HepG2 (cell line): ENCODE measurements around the gene CABP4. TPM values are rescaled to one million over a fixed set of nuclear protein-coding genes. Genes with fewer than 3 reads are reported as not detected.

Experiments used
- ATAC-seq: fragments of 200-7000 bp; cut with Tn5 transposase; 3 replicates; pipeline ENCODE4 v1.9.1; 2020; ENCODE audit warnings: mild to moderate bottlenecking, moderate library complexity
- BruUV-seq: library from RNA; stranded (reverse); fragments of 400-500 nt; replicated peaks from 2 replicates; lab custom pipeline; 2021; lab: Mats Ljungman, UMichigan
- CTCF ChIA-PET: fragments of 300-600 bp; formaldehyde crosslinking; extraction: SDS; loops from one replicate; lab custom pipeline; 2021; ENCODE audit warnings: low total read pairs, inconsistent platforms, low intra/inter-chr PET ratio; lab: Yijun Ruan, JAX
- POLR2A ChIA-PET: fragments of 350-600 bp; sonication (Branson Sonifier 250); formaldehyde crosslinking; loops from one replicate; lab custom pipeline; 2020; ENCODE audit warnings: antibody characterized with exemption, inconsistent platforms; lab: Yijun Ruan, JAX
- DNase-seq: peaks from one replicate; pipeline ENCODE4 v3.0.0-alpha.2; 2015; ENCODE audit warnings: low spot score
- FAIRE-seq: peaks from 3 replicates; lab custom pipeline; 2011; peaks lifted over from hg19 to GRCh38; lab: Jason Lieb, UNC
- H2AFZ ChIP-seq: one replicate; pipeline ENCODE4 v1.6.1; 2011; ENCODE audit warnings: low read length, inconsistent platforms
- H3K27ac ChIP-seq: fragments of 300-600 bp; 3 replicates; pipeline ENCODE4 v1.8.0; 2011; ENCODE audit warnings: mixed run types, mild to moderate bottlenecking, mixed read lengths, low read length, inconsistent platforms; ENCODE audit not compliant: insufficient read depth; ENCODE audit errors: extremely low read length
- H3K27me3 ChIP-seq, 2 experiments: fragments of 200-600 bp in 1 of 2; 2 replicates in 1 of 2; 3 replicates in 1 of 2; pipeline versions ENCODE4 v1.6.0 to v1.8.0; 2011; ENCODE audit warnings: low read length in 2 of 2, mild to moderate bottlenecking in 2 of 2, moderate library complexity in 2 of 2, inconsistent platforms in 1 of 2; ENCODE audit not compliant: insufficient read depth in 2 of 2, control insufficient read depth in 1 of 2
- H3K36me3 ChIP-seq, 2 experiments: fragments of 200-600 bp in 1 of 2; replicated peaks in 1 of 2; 2 replicates in 1 of 2; 3 replicates in 1 of 2; pipeline versions ENCODE4 v1.5.1 to v1.8.0; 2011; ENCODE audit warnings: low read length in 2 of 2, inconsistent platforms in 1 of 2; ENCODE audit not compliant: insufficient read depth in 2 of 2, control insufficient read depth in 1 of 2
- H3K4me1 ChIP-seq: 2 replicates; pipeline ENCODE4 v1.5.1; 2012; ENCODE audit warnings: low read length, inconsistent platforms; ENCODE audit not compliant: insufficient read depth
- H3K4me2 ChIP-seq: 2 replicates; pipeline ENCODE4 v1.6.0; 2011; ENCODE audit warnings: low read depth, low read length, inconsistent platforms
- H3K4me3 ChIP-seq, 3 experiments: fragments of 200-600 bp in 1 of 3; sonication (generic), shearing (Covaris generic) in 1 of 3; replicated peaks in 1 of 3; 2 replicates each; pipeline ENCODE4 v1.5.1; 2011 to 2016; ENCODE audit warnings: low read length in 3 of 3, inconsistent platforms in 2 of 3, low read depth in 2 of 3, mild to moderate bottlenecking in 2 of 3, control low read depth in 1 of 3, mixed read lengths in 1 of 3; ENCODE audit not compliant: insufficient read depth in 1 of 3
- H3K79me2 ChIP-seq: one replicate; pipeline ENCODE4 v1.6.1; 2011; ENCODE audit warnings: low read length, inconsistent platforms; ENCODE audit not compliant: insufficient read depth
- H3K9ac ChIP-seq: 2 replicates; pipeline ENCODE4 v1.6.0; 2011; ENCODE audit warnings: mild to moderate bottlenecking, low read depth, low read length, inconsistent platforms; ENCODE audit not compliant: insufficient read depth
- H3K9me3 ChIP-seq: 2 replicates; pipeline ENCODE4 v1.5.1; 2012; ENCODE audit warnings: mild to moderate bottlenecking, low read length
- H4K20me1 ChIP-seq: 2 replicates; pipeline ENCODE4 v1.6.0; 2011; ENCODE audit warnings: inconsistent platforms, mild to moderate bottlenecking, low read length, moderate library complexity; ENCODE audit not compliant: insufficient read depth
- ARNT ChIP-seq: fragments of 450-650 bp; IDR thresholded peaks from 2 replicates; pipeline ENCODE4 v1.6.1; 2017
- FOSL1 ChIP-seq: sonication (generic); formaldehyde crosslinking; IDR thresholded peaks from 2 replicates; pipeline ENCODE4 v1.9.0; 2021; ENCODE audit warnings: missing genetic modification reagents, borderline replicate concordance
- JARID2 ChIP-seq: sonication (generic); formaldehyde crosslinking; IDR thresholded peaks from 2 replicates; pipeline ENCODE4 v1.8.1; 2023; ENCODE audit warnings: missing genetic modification reagents, inconsistent platforms; ENCODE audit not compliant: insufficient replicate concordance
- SP4 ChIP-seq: sonication (generic); formaldehyde crosslinking; IDR thresholded peaks from 2 replicates; pipeline ENCODE4 v1.8.1; 2023; ENCODE audit warnings: mild to moderate bottlenecking, missing genetic modification reagents
- ZNF713 ChIP-seq: sonication (generic); formaldehyde crosslinking; IDR thresholded peaks from 2 replicates; pipeline ENCODE4 v1.4.0; 2020; ENCODE audit warnings: mild to moderate bottlenecking, missing genetic modification reagents
- WGBS: methylation state at CpG from one replicate; pipeline ENCODE4 v1.1.6; 2017; ENCODE audit warnings: low lambda C conversion rate; 5-methylcytosine and 5-hydroxymethylcytosine counted together
- in situ Hi-C: cut with HindIII; loops from 2 replicates; pipeline ENCODE4 v1.10.0; 2017; ENCODE audit warnings: low pct_unique_long_range_greater_than_20kb; ENCODE audit not compliant: extremely low pct_ligation_motif_present
- intact Hi-C: fragments of 100-400 bp; cut with micrococcal nuclease; formaldehyde crosslinking; loops from one replicate; pipeline ENCODE4 v1.10.0; 2022; ENCODE audit not compliant: unreplicated experiment
- polyA plus RNA-seq, 8 experiments: library from polyadenylated mRNA; depleted of rRNA in 3 of 8; stranded (reverse) in 7 of 8; unstranded in 1 of 8; fragments of >200 nt; fragmentation: Illumina TruSeq in 4 of 8; extraction: Trizol in 4 of 8; gene quantifications; 2 replicates each; pipeline versions ENCODE4 v1.2.1 to v1.2.3, GENCODE V29; 2011 to 2016; ENCODE audit warnings: low read depth in 4 of 8, missing spikeins in 1 of 8, mixed read lengths in 1 of 8; ENCODE audit not compliant: insufficient read depth in 1 of 8
- total RNA-seq, 5 experiments: library from RNA; depleted of rRNA; stranded (reverse); fragments of >200 nt; fragmentation: Illumina TruSeq; extraction: Trizol; gene quantifications; 2 replicates each; pipeline ENCODE4 v1.2.3, GENCODE V29; 2016; ENCODE audit warnings: low read depth in 1 of 5
- TF ChIP-seq, protein P1 (sequence below): sonication (generic); formaldehyde crosslinking; conservative IDR thresholded peaks from 2 replicates; pipeline ENCODE4 v1.4.0; 2020; ENCODE audit warnings: missing genetic modification reagents

Gene CABP4
- total and polyA plus RNA-seq, 2 of the 13 experiments (the other 11 are each of a cell fraction or from before 2014, with no cell fraction given): not detected

DNA sequence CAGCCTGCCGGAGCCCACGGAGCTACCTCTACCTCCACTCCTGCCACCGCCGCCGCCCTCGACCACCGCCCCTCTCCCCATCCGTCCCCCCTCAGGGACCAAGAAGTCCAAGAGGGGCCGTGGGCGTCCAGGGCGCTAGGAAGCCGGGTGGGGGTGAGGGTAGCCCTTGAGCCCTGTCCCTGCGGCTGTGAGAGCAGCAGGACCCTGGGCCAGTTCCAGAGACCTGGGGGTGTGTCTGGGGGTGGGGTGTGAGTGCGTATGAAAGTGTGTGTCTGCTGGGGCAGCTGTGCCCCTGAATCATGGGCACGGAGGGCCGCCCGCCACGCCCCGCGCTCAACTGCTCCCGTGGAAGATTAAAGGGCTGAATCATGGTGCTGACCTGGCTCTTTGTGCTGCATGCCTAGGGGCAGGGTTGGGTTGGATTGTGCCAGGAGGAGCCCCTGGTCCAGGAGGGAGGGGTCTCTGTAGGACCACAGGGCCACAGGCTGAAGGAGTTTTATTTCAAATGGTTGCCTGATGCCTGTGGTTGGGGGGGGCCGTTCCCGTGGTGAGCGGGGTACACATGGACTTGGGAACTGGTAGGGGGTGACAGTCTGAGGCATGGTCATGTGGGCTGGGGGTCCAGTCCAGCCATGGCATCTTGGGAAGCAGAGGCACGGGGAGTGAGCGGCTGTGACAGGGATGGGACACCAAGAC is 20.0 kb upstream of the CABP4 start:
- Histone ChIP-seq H3K4me1 (no peaks in the 10 kb centered on the region), H3K79me2 (no peaks in the 10 kb centered on the region), H3K9me3 (no peaks in the 10 kb centered on the region), H3K4me2 (no peak overlapping the region), H3K36me3 (peaks cover 15 to 28% of the 10 kb centered on the region in 2 experiments; a peak in 4 of 5 replicates), H3K27me3 (no peaks in the 10 kb centered on the region), H3K27ac (no peak overlapping the region), H4K20me1 (no peaks in the 10 kb centered on the region), H2AFZ (no peak overlapping the region), H3K4me3 (no peak overlapping the region), H3K9ac (no peak overlapping the region)
- intact Hi-C loops (no loop called here), in situ Hi-C loops (no loop called here)
- no peak for ATAC-seq
- no TSS peak for BruUV-seq
- no peak for DNase-seq
- no peak for TF ChIP-seq ARNT
- TF ChIP-seq, protein P1, sequence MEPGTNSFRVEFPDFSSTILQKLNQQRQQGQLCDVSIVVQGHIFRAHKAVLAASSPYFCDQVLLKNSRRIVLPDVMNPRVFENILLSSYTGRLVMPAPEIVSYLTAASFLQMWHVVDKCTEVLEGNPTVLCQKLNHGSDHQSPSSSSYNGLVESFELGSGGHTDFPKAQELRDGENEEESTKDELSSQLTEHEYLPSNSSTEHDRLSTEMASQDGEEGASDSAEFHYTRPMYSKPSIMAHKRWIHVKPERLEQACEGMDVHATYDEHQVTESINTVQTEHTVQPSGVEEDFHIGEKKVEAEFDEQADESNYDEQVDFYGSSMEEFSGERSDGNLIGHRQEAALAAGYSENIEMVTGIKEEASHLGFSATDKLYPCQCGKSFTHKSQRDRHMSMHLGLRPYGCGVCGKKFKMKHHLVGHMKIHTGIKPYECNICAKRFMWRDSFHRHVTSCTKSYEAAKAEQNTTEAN (CRISPR knock-in tag): no peak
- no peak for TF ChIP-seq JARID2 (CRISPR knock-in tag)
- no peak for TF ChIP-seq FOSL1
- TF ChIP-seq ZNF713: no peak
- no peak for TF ChIP-seq SP4
- 98% methylated on average over 24 of the region's 26 CpGs for WGBS
- ChIA-PET CTCF (no interaction called here), POLR2A (no interaction called here)
- FAIRE-seq: no peak
